22Rv1 (cell line): ENCODE results near the gene SHFL.

ENCODE experiments used
- H3K27ac ChIP-seq: fragments of 450-650 bp; 2 replicates; pipeline ENCODE4 v1.5.1; 2017
- ZFX ChIP-seq: fragments of 450-650 bp; IDR thresholded peaks from 2 replicates; pipeline ENCODE4 v1.6.1; 2017; ENCODE audit warnings: antibody characterized with exemption, borderline replicate concordance
- TF ChIP-seq, protein P1 (sequence below): fragments of 450-650 bp; IDR thresholded peaks from 2 replicates; pipeline ENCODE4 v1.5.1; 2017; ENCODE audit warnings: mild to moderate bottlenecking

Gene SHFL

DNA sequence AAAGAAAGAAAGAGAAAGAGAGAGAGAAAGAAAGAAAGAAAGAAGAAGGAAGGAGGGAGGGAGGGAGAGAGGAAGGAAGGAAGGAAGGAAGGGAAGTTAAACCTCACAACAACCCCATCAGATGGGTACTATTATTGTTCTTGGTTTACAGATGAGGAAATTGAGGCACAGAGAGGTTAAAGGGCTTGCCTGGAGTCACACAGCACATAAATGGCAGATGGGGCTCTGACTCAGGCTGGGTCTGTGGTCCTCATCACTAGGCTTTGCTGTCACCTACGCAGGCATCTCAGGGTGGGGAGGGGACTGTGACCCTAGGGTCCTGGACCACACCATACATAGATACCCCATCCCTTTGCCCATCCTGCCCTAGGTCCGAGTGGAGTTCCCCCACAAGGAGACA lies 36.5 kb upstream of the SHFL start:
- no peak for TF ChIP-seq ZFX
- TF ChIP-seq, protein P1, sequence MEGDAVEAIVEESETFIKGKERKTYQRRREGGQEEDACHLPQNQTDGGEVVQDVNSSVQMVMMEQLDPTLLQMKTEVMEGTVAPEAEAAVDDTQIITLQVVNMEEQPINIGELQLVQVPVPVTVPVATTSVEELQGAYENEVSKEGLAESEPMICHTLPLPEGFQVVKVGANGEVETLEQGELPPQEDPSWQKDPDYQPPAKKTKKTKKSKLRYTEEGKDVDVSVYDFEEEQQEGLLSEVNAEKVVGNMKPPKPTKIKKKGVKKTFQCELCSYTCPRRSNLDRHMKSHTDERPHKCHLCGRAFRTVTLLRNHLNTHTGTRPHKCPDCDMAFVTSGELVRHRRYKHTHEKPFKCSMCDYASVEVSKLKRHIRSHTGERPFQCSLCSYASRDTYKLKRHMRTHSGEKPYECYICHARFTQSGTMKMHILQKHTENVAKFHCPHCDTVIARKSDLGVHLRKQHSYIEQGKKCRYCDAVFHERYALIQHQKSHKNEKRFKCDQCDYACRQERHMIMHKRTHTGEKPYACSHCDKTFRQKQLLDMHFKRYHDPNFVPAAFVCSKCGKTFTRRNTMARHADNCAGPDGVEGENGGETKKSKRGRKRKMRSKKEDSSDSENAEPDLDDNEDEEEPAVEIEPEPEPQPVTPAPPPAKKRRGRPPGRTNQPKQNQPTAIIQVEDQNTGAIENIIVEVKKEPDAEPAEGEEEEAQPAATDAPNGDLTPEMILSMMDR, result no peak
- H3K27ac ChIP-seq, result no peak overlapping the region

DNA sequence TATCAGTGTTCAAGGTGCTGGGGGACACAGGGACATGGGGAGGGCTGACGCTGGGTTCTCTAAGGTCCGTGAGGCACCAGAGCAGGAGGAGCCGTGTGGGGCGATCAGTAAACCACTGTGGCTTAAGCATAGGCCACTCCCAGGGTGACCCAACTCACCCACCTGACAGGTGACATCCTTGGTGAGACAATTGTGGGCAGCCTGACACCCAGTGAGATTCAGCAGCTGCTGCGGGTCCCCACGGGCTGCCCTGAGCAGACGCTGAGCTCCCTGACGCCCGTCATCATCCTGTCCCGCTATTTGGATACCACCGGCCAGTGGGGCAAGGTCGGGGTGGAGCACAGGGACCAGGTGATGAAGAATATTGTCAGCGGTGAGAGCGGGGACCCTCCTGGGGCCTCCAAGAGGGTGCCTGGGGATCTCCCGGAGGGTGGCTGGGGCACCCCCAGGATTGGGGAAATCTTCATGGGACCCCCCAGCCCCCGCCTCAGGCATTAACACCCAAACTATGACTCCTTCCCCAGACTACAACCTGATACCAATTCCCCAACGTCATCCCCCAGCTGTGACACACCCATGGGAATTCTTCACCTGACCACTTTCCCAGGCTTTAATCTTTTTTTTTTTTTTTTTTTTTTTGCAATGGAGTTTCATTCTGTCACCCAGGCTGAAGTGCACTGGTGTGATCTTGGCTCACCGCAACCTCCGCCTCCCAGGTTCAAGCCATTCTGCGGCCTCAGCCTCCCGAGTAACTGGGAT lies 33.3 kb upstream of the SHFL start:
- no peak overlapping the region for H3K27ac ChIP-seq
- no peak for TF ChIP-seq ZFX
- TF ChIP-seq, protein P1, result no peak

DNA sequence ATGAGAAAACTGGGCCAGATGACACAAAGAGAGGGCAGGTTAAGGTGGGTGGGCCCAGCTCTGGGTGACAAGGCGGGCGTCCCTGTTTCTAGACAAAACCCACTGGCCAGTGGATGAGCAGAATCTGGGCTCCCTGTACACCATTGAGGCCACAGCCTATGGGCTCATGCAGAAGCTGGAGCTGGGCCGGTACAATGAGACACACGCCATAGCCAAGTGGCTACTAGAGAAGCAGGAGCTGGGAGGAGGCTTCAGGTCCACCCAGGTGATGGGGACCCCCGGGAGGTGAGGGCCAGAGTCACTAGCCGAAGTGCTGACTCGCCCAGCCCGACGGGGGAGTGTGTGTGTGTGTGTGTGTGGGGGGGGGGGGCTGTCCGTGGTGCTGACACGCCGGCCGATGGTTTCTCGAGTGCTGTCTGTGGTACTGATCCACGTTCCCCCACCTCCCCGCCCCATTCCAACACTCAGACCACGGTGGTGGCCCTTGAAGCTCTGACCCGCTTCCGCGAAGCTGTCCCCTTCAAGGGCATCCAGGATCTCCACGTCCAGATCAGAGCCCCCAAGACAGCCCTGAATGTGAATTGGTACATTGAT lies 24.3 kb upstream of the SHFL start:
- H3K27ac ChIP-seq, result no peak overlapping the region
- TF ChIP-seq, protein P1, result no peak
- TF ChIP-seq ZFX, result no peak

DNA sequence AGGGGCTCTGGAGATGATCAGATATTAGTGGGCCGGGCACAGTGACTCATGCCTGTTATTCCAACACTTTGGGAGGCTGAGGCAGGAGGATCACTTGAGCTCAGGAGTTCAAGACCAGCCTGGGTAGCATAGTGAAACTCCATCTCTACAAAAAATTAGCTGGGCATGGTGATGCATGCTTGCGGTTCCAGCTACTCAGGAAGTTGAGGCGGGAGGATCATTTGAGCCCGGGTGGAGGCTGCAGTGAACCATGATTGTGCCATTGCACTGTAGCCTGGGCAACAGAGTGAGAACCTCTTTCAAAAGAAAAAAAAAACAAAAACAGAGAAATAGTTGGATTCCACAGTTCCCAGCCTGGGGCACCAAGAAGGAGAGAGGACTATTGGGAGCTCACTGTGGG lies 17.9 kb upstream of the SHFL start:
- TF ChIP-seq ZFX, result no peak
- TF ChIP-seq, protein P1, result no peak
- no peak overlapping the region for H3K27ac ChIP-seq

DNA sequence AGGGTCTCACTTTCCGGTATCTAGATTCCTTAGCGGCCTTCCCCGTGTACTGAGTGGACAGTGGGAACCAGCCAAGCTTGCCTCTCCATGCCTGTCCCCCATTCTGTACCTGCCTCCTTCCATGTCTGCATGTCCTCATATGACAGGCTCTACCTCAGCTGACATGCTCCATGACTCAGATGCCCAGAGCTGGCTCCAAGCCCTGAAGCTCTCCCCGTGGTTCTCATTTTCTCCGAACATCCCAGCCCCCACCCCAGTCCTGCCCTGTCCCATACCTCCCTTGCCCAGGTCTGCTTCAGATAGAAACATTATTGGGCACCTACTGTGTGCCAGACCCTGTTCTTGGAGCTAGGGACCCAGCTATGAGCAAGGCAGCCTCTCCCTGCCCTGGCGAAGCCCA lies 17.1 kb upstream of the SHFL start:
- no peak overlapping the region for H3K27ac ChIP-seq
- TF ChIP-seq, protein P1, result no peak

DNA sequence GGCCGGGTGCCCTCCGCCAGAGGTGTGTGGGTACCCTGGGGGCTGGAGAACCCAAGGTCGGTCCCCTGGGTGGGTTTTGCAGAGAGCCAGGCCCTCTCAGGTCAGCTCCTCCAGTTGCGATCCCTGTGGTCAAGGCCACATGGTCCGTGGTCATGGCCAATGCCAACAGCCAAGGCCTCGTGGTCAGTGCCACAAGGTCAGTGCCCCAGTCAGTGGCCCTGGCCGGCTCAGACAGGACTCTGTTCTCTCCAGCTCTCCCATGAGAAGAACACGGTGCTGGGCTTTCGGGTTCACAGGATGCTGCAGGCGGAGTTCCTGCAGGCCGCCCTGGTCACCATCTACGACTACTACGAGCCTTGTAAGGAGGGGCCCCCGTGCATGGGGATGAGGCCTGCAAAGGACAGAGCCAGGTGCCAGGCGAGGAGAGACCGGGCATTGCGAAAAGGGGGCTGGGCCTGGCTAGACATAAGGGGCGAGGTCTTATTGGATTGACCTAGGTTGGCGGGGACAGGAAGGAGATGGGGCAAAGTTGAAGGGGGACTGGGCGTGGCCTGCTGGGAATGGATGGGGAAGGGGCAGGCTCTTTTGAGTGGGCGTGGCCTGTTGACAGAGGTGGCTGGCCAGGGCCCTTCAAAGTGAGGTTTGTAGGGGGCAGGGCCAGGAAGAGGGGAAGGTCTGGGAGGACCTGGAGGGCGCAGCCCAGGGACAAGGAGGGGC lies 15.2 kb upstream of the SHFL start:
- TF ChIP-seq, protein P1, result no peak
- no peak for TF ChIP-seq ZFX
- no peak overlapping the region for H3K27ac ChIP-seq

DNA sequence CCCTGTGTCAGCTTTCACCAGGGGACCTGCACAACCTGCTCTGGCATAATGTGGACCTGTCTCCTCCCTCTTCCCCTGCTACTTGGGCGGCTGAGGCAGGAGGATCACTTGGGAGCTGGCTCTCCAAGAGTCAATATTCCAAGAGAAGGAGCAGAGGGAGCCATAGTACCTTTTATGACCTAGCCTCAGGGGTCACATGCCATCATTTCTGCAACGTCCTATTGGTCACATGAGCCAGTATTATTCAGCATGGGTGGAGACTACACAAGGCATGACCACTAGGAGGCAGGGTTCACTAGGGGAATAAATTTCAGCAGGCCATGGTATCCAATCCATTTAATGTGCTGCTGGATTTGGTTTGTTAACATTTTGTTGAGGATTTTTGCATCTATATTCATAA lies 12.0 kb upstream of the SHFL start:
- no peak for TF ChIP-seq ZFX
- TF ChIP-seq, protein P1, result peak; percentile 39; the same call in 1 of the 2 replicates
- no peak overlapping the region for H3K27ac ChIP-seq
